ENCODE results near the gene SLC44A3.
A peak's percentile ranks its signal among the peaks of the same experiment; 100 is the strongest.

DNA sequence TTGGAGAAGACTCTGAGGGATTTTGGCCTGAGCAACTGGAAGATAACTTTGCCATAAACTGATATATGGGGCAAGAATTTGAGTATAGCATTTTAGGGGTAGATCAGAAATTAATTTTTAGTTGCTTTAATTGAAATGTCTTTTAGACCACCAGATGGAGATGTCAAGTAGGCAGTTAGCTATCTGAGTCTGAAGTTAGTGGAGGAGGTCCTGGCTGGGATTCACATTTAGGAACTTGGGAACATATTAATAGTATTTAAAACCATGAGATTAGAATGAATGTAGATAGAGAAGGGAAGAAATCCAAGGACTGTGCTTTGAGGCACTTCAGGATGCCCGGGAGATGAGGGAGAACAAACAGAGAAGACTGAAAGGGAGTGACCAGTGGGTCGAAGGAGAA, 32.6 kb downstream of the SLC44A3 start:
- TF ChIP-seq, protein P1, sequence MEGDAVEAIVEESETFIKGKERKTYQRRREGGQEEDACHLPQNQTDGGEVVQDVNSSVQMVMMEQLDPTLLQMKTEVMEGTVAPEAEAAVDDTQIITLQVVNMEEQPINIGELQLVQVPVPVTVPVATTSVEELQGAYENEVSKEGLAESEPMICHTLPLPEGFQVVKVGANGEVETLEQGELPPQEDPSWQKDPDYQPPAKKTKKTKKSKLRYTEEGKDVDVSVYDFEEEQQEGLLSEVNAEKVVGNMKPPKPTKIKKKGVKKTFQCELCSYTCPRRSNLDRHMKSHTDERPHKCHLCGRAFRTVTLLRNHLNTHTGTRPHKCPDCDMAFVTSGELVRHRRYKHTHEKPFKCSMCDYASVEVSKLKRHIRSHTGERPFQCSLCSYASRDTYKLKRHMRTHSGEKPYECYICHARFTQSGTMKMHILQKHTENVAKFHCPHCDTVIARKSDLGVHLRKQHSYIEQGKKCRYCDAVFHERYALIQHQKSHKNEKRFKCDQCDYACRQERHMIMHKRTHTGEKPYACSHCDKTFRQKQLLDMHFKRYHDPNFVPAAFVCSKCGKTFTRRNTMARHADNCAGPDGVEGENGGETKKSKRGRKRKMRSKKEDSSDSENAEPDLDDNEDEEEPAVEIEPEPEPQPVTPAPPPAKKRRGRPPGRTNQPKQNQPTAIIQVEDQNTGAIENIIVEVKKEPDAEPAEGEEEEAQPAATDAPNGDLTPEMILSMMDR (IDR thresholded peaks at IDR 0.05), result peak in 1 of 3 experiments; percentile 18
- TF ChIP-seq POLR2A (IDR thresholded peaks at IDR 0.05; ENCODE audit: low read depth), result no peak
